ENCODE results near the gene CDS2. TPM values are rescaled to one million over a fixed set of nuclear protein-coding genes. Genes with fewer than 3 reads are reported as not detected.

CDS2 gene
- polyA plus RNA-seq, 1 donor from 2014 or later = 66.7 TPM

DNA sequence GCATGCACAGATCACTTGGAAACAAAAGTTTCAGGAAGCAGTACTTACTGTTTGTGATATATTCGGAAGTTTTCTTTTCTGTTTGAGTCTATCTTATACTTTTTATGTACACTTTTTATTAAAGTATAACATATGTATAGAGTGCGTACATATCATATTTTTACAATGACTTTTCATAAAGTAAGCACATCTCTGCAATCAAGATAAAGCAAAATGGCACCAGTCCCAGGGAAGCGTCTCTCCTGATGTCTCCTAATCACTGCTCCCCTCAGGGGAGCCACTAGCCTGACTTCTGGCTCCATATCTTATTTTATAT lies 26.3 kb downstream of the CDS2 start:
- Histone ChIP-seq H3K27ac (ENCODE audit: low read length) (no peak overlapping the region), H2AFZ (ENCODE audit: low read depth, low read length) (no peak overlapping the region), H3K9me2 (ENCODE audit: insufficient read depth, low read length) (no peaks in the 10 kb centered on the region), H3K36me3 (ENCODE audit: insufficient read depth, low read length) (no peaks in the 10 kb centered on the region), H4K20me1 (ENCODE audit: insufficient read depth) (no peaks in the 10 kb centered on the region), H3K9ac (ENCODE audit: low read length) (no peak overlapping the region), H3K4me3 (ENCODE audit: low read length) (no peak overlapping the region), H3F3A (ENCODE audit: insufficient read depth, low read length, poor library complexity, severe bottlenecking) (no peaks in the 10 kb centered on the region), H3K27me3 (ENCODE audit: insufficient read depth, low read depth, low read length) (no peaks in the 10 kb centered on the region), H3K79me2 (replicated peaks; ENCODE audit: insufficient read depth, low read length) (peaks cover 59% of the 10 kb centered on the region), H3K9me3 (ENCODE audit: low read length) (no peaks in the 10 kb centered on the region), H3K4me2 (ENCODE audit: low read length) (no peak overlapping the region)
- TF ChIP-seq MXI1 (conservative IDR thresholded peaks at IDR 0.05; ENCODE audit: poor library complexity, severe bottlenecking) (no peak), SMC3 (conservative IDR thresholded peaks at IDR 0.05; ENCODE audit: poor library complexity) (no peak), EZH2 (IDR thresholded peaks at IDR 0.05; ENCODE audit: borderline replicate concordance, insufficient read depth, low read length, poor library complexity, severe bottlenecking) (no peak), EP300 (conservative IDR thresholded peaks at IDR 0.05; ENCODE audit: poor library complexity, severe bottlenecking) (no peak), TAF1 (IDR thresholded peaks at IDR 0.05; ENCODE audit: low read depth) (no peak), RAD21 (conservative IDR thresholded peaks at IDR 0.05) (no peak), POLR2AphosphoS5 (IDR thresholded peaks at IDR 0.05) (no peak)
- TF ChIP-seq, protein P1, sequence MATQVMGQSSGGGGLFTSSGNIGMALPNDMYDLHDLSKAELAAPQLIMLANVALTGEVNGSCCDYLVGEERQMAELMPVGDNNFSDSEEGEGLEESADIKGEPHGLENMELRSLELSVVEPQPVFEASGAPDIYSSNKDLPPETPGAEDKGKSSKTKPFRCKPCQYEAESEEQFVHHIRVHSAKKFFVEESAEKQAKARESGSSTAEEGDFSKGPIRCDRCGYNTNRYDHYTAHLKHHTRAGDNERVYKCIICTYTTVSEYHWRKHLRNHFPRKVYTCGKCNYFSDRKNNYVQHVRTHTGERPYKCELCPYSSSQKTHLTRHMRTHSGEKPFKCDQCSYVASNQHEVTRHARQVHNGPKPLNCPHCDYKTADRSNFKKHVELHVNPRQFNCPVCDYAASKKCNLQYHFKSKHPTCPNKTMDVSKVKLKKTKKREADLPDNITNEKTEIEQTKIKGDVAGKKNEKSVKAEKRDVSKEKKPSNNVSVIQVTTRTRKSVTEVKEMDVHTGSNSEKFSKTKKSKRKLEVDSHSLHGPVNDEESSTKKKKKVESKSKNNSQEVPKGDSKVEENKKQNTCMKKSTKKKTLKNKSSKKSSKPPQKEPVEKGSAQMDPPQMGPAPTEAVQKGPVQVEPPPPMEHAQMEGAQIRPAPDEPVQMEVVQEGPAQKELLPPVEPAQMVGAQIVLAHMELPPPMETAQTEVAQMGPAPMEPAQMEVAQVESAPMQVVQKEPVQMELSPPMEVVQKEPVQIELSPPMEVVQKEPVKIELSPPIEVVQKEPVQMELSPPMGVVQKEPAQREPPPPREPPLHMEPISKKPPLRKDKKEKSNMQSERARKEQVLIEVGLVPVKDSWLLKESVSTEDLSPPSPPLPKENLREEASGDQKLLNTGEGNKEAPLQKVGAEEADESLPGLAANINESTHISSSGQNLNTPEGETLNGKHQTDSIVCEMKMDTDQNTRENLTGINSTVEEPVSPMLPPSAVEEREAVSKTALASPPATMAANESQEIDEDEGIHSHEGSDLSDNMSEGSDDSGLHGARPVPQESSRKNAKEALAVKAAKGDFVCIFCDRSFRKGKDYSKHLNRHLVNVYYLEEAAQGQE (IDR thresholded peaks at IDR 0.05; ENCODE audit: borderline replicate concordance) = no peak
- TF ChIP-seq, protein P2, sequence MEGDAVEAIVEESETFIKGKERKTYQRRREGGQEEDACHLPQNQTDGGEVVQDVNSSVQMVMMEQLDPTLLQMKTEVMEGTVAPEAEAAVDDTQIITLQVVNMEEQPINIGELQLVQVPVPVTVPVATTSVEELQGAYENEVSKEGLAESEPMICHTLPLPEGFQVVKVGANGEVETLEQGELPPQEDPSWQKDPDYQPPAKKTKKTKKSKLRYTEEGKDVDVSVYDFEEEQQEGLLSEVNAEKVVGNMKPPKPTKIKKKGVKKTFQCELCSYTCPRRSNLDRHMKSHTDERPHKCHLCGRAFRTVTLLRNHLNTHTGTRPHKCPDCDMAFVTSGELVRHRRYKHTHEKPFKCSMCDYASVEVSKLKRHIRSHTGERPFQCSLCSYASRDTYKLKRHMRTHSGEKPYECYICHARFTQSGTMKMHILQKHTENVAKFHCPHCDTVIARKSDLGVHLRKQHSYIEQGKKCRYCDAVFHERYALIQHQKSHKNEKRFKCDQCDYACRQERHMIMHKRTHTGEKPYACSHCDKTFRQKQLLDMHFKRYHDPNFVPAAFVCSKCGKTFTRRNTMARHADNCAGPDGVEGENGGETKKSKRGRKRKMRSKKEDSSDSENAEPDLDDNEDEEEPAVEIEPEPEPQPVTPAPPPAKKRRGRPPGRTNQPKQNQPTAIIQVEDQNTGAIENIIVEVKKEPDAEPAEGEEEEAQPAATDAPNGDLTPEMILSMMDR (IDR thresholded peaks at IDR 0.05; ENCODE audit: poor library complexity, severe bottlenecking) = no peak

DNA sequence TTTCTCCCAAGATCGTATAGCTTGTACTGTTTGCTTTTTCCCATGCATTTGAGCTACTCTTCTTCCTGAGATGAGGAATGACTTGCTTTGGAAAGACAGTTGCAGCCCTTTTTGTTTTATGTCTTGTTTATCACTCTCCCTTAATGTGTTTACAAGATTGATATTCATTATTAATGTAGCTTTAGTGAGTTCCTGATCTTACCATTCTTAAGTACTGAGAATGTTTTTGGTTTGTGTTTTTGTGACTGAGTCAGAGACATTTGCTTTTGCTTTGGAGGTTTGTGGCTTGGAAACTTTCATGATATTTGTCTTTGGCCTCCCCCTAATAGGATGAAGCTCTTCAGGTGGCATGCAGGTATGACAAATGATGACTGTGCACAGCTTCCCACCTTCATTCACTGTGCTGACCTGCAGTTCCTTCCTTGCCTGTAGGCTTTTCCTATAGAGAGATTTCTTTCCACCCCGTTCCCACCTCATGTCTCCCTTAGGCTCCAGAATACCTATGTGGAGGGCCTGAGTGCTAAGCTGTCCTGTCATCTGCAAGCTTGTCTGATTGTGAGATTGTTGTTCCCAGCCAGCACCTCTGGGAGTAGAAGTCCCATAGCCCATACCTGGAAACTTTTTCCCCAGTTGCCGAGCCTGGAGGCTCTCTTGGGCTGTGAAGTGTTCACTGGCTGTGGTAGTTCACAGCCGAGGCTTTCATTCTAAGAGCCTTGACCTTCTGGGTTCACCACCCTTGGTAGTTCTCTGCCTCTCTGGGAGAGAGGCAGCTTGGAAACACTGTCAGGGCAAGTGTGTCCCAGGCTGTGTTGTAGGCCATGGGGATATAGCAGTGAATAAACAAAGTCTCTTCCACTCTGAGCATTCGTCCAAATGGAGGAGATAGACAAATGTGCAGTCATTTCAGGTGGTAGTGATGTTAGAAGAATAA lies 27.1 kb downstream of the CDS2 start:
- Histone ChIP-seq H4K20me1 (ENCODE audit: insufficient read depth) (no peaks in the 10 kb centered on the region), H3K4me3 (ENCODE audit: low read length) (no peak overlapping the region), H3K9ac (ENCODE audit: low read length) (no peak overlapping the region), H3K27me3 (ENCODE audit: insufficient read depth, low read depth, low read length) (no peaks in the 10 kb centered on the region), H3F3A (ENCODE audit: insufficient read depth, low read length, poor library complexity, severe bottlenecking) (no peaks in the 10 kb centered on the region), H3K9me3 (ENCODE audit: low read length) (no peaks in the 10 kb centered on the region), H3K4me2 (ENCODE audit: low read length) (no peak overlapping the region), H3K79me2 (replicated peaks; ENCODE audit: insufficient read depth, low read length) (peaks cover 56% of the 10 kb centered on the region), H3K27ac (ENCODE audit: low read length) (no peak overlapping the region), H2AFZ (ENCODE audit: low read depth, low read length) (no peak overlapping the region), H3K9me2 (ENCODE audit: insufficient read depth, low read length) (no peaks in the 10 kb centered on the region), H3K36me3 (ENCODE audit: insufficient read depth, low read length) (no peaks in the 10 kb centered on the region)
- TF ChIP-seq MXI1 (conservative IDR thresholded peaks at IDR 0.05; ENCODE audit: poor library complexity, severe bottlenecking) (no peak), RAD21 (conservative IDR thresholded peaks at IDR 0.05) (no peak), TAF1 (IDR thresholded peaks at IDR 0.05; ENCODE audit: low read depth) (no peak), POLR2AphosphoS5 (IDR thresholded peaks at IDR 0.05) (no peak), EP300 (conservative IDR thresholded peaks at IDR 0.05; ENCODE audit: poor library complexity, severe bottlenecking) (no peak), SMC3 (conservative IDR thresholded peaks at IDR 0.05; ENCODE audit: poor library complexity) (no peak), EZH2 (IDR thresholded peaks at IDR 0.05; ENCODE audit: borderline replicate concordance, insufficient read depth, low read length, poor library complexity, severe bottlenecking) (no peak)
- TF ChIP-seq, protein P1 (IDR thresholded peaks at IDR 0.05; ENCODE audit: borderline replicate concordance) = no peak
- TF ChIP-seq, protein P2 (IDR thresholded peaks at IDR 0.05; ENCODE audit: poor library complexity, severe bottlenecking) = no peak
